ENCODE results near the gene DCAF12. TPM values are rescaled to one million over a fixed set of nuclear protein-coding genes. Genes with fewer than 3 reads are reported as not detected.

DCAF12 gene
- total RNA-seq, 1 donor from 2014 or later = 41.0 TPM

GRCh38 chr9:34131571-34131970, 5.1 kb upstream of the DCAF12 start:
- H3K4me3 ChIP-seq = no peak overlapping the region
- H3K4me3 Mint-ChIP-seq = no peak overlapping the region
- H3K27ac ChIP-seq = no peak overlapping the region
- no peak overlapping the region for H3K27ac Mint-ChIP-seq
- no peaks in the 10 kb centered on the region for H3K36me3 ChIP-seq
- no peaks in the 10 kb centered on the region for H3K79me2 ChIP-seq (ENCODE audit: low read depth)
- peaks cover 4% of the 10 kb centered on the region for H3K27me3 Mint-ChIP-seq (ENCODE audit: insufficient read depth, low read depth)
- H3K9me3 ChIP-seq (ENCODE audit: low read depth) = no peaks in the 10 kb centered on the region
- H3K4me2 ChIP-seq = no peak overlapping the region
- H3K4me1 Mint-ChIP-seq = peaks cover 18% of the 10 kb centered on the region
- no peaks in the 10 kb centered on the region for H4K20me1 ChIP-seq (ENCODE audit: low read depth)
- no peak overlapping the region for H2AFZ ChIP-seq (replicated peaks)
- DNase-seq (ENCODE audit: low spot score) = no peak
- no peak overlapping the region for H3K9ac ChIP-seq
- H3K27me3 ChIP-seq = no peaks in the 10 kb centered on the region
- H3F3A ChIP-seq (ENCODE audit: low read depth) = peaks cover 8% of the 10 kb centered on the region
- TF ChIP-seq EZH2phosphoT487 (IDR thresholded peaks at IDR 0.05) (no peak), EZH2 (IDR thresholded peaks at IDR 0.05) (no peak), CTCF (IDR thresholded peaks at IDR 0.05) (no peak)
- peaks cover 6% of the 10 kb centered on the region for H3K4me1 ChIP-seq
- peaks cover 4% of the 10 kb centered on the region for H3K9me3 Mint-ChIP-seq
- peaks cover 1% of the 10 kb centered on the region for H3K36me3 Mint-ChIP-seq

GRCh38 chr9:34127035-34127948, 794 bp upstream of the DCAF12 start:
- no peak for TF ChIP-seq EZH2phosphoT487 (IDR thresholded peaks at IDR 0.05)
- no peak for TF ChIP-seq EZH2 (IDR thresholded peaks at IDR 0.05)
- no peak for TF ChIP-seq CTCF (IDR thresholded peaks at IDR 0.05)
- peak overlapping the region; percentile 95 for H3K4me2 ChIP-seq
- peak overlapping the region; percentile 74 for H3K27ac ChIP-seq
- peaks cover 9% of the 10 kb centered on the region for H3K36me3 Mint-ChIP-seq
- H3K27me3 ChIP-seq = no peaks in the 10 kb centered on the region
- H3K27ac Mint-ChIP-seq = peak overlapping the region; percentile 96
- H3K36me3 ChIP-seq = peaks cover 12% of the 10 kb centered on the region
- peak overlapping the region; percentile 98 for H3K4me3 Mint-ChIP-seq
- peak overlapping the region; percentile 86 for H2AFZ ChIP-seq (replicated peaks)
- H3K9ac ChIP-seq = peak overlapping the region; percentile 19
- no peaks in the 10 kb centered on the region for H3K27me3 Mint-ChIP-seq (ENCODE audit: insufficient read depth, low read depth)
- H3K9me3 Mint-ChIP-seq = no peaks in the 10 kb centered on the region
- peaks cover 35% of the 10 kb centered on the region for H3K4me1 Mint-ChIP-seq
- DNase-seq (ENCODE audit: low spot score) = no peak
- H3K9me3 ChIP-seq (ENCODE audit: low read depth) = no peaks in the 10 kb centered on the region
- peaks cover 42% of the 10 kb centered on the region for H3K79me2 ChIP-seq (ENCODE audit: low read depth)
- peaks cover 20% of the 10 kb centered on the region for H4K20me1 ChIP-seq (ENCODE audit: low read depth)
- peaks cover 19% of the 10 kb centered on the region for H3K4me1 ChIP-seq
- H3K4me3 ChIP-seq = peak overlapping the region; percentile 87
- peaks cover 8% of the 10 kb centered on the region for H3F3A ChIP-seq (ENCODE audit: low read depth)

- Histone ChIP-seq H3K9ac (peak overlapping the region; percentile 73), H3K27ac (no peak overlapping the region), H3K4me2 (peak overlapping the region; percentile 95), H3K4me3 (peak overlapping the region; percentile 87), H4K20me1 (ENCODE audit: low read depth) (peaks cover 24% of the 10 kb centered on the region), H3K4me1 (peaks cover 19% of the 10 kb centered on the region), H3K9me3 (ENCODE audit: low read depth) (no peaks in the 10 kb centered on the region), H3F3A (ENCODE audit: low read depth) (peaks cover 8% of the 10 kb centered on the region), H2AFZ (replicated peaks) (peak overlapping the region; percentile 86), H3K79me2 (ENCODE audit: low read depth) (peaks cover 57% of the 10 kb centered on the region), H3K36me3 (peaks cover 12% of the 10 kb centered on the region), H3K27me3 (no peaks in the 10 kb centered on the region)
- H3K27ac Mint-ChIP-seq = peak overlapping the region; percentile 98
- no peaks in the 10 kb centered on the region for H3K9me3 Mint-ChIP-seq
- H3K4me1 Mint-ChIP-seq = peaks cover 33% of the 10 kb centered on the region
- peak; percentile 43 for DNase-seq (ENCODE audit: low spot score)
- peaks cover 5% of the 10 kb centered on the region for H3K27me3 Mint-ChIP-seq (ENCODE audit: insufficient read depth, low read depth)
- peaks cover 19% of the 10 kb centered on the region for H3K36me3 Mint-ChIP-seq
- TF ChIP-seq EZH2phosphoT487 (IDR thresholded peaks at IDR 0.05) (no peak), EZH2 (IDR thresholded peaks at IDR 0.05) (no peak), CTCF (IDR thresholded peaks at IDR 0.05) (peak; percentile 19)
- peak overlapping the region; percentile 98 for H3K4me3 Mint-ChIP-seq
Observed at GRCh38 chr9:34125681-34126206, 754 bp downstream of the DCAF12 start.
